Tibial nerve (tissue), 4 donors: ENCODE data around the gene ARAP3.

ENCODE experiments used
- EP300 ChIP-seq, 2 donors: sonication (generic); formaldehyde crosslinking; IDR thresholded peaks; one replicate each; pipeline ENCODE4 v1.6.1; 2017; ENCODE audit warnings: antibody characterized with exemption in 2 of 2, mild to moderate bottlenecking in 1 of 2
- POLR2A ChIP-seq, 2 donors: fragments of 450-650 bp; IDR thresholded peaks; one replicate each; pipeline ENCODE4 v1.6.1; 2017; ENCODE audit warnings: antibody characterized with exemption in 2 of 2, mild to moderate bottlenecking in 2 of 2, moderate library complexity in 2 of 2
- TF ChIP-seq, protein P1 (sequence below), 5 experiments: fragments of 200-600 bp in 3 of 5; fragments of 450-650 bp in 2 of 5; sonication (generic) in 3 of 5; IDR thresholded peaks; one replicate each; pipeline ENCODE4 v1.5.1; 2016 to 2019; ENCODE audit warnings: antibody characterized with exemption in 5 of 5, mild to moderate bottlenecking in 3 of 5, moderate library complexity in 2 of 5

DNA sequence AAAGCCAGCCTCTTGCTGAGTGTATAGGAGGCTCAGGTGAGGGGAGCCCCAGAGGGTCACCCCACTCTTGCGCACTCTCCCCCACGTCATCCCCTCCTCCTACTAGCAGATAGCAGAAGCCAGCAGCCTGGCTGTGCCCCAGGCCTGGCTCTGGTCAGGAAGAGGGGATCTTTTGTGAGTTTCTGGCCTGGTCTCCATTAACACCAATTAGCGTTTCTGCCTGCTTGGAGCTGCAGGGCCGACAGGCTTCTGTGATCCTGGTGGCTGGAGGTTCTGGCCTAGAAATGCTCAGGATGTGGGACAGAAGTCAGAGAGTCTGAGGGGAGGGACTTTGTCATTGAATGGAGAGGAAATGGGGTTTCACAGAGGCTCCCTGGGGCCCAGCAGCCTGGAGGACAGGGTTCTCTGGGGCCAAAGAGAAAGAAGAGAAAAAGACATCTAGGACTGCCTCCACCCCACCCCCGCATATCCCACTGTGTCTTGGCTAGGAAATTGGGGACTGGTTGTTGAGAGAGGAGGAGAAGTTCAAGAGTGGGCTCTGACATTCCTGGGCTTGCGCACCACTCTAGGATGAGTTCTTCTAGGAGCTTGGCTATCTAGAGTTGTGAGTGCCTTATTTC lies 47.5 kb upstream of the ARAP3 start:
- TF ChIP-seq, protein P1, sequence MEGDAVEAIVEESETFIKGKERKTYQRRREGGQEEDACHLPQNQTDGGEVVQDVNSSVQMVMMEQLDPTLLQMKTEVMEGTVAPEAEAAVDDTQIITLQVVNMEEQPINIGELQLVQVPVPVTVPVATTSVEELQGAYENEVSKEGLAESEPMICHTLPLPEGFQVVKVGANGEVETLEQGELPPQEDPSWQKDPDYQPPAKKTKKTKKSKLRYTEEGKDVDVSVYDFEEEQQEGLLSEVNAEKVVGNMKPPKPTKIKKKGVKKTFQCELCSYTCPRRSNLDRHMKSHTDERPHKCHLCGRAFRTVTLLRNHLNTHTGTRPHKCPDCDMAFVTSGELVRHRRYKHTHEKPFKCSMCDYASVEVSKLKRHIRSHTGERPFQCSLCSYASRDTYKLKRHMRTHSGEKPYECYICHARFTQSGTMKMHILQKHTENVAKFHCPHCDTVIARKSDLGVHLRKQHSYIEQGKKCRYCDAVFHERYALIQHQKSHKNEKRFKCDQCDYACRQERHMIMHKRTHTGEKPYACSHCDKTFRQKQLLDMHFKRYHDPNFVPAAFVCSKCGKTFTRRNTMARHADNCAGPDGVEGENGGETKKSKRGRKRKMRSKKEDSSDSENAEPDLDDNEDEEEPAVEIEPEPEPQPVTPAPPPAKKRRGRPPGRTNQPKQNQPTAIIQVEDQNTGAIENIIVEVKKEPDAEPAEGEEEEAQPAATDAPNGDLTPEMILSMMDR (IDR thresholded peaks at IDR 0.05), result no peak
- TF ChIP-seq POLR2A (IDR thresholded peaks at IDR 0.05) (no peak), EP300 (IDR thresholded peaks at IDR 0.05) (no peak)
